Stimulated activated CD4-positive, alpha-beta T cell treated with anti-CD3 and anti-CD28 coated beads, Interleukin-4, amount 100 ng/mL, for 48 hours (primary cell): ENCODE measurements around the gene TTYH2.
A peak's percentile ranks its signal among the peaks of the same experiment; 100 is the strongest.

ENCODE experiments used
- DNase-seq, 2 donors: peaks; one replicate each; pipeline ENCODE4 v3.0.0-alpha.2; 2020; ENCODE audit warnings: low read depth in 2 of 2

Gene TTYH2

DNA sequence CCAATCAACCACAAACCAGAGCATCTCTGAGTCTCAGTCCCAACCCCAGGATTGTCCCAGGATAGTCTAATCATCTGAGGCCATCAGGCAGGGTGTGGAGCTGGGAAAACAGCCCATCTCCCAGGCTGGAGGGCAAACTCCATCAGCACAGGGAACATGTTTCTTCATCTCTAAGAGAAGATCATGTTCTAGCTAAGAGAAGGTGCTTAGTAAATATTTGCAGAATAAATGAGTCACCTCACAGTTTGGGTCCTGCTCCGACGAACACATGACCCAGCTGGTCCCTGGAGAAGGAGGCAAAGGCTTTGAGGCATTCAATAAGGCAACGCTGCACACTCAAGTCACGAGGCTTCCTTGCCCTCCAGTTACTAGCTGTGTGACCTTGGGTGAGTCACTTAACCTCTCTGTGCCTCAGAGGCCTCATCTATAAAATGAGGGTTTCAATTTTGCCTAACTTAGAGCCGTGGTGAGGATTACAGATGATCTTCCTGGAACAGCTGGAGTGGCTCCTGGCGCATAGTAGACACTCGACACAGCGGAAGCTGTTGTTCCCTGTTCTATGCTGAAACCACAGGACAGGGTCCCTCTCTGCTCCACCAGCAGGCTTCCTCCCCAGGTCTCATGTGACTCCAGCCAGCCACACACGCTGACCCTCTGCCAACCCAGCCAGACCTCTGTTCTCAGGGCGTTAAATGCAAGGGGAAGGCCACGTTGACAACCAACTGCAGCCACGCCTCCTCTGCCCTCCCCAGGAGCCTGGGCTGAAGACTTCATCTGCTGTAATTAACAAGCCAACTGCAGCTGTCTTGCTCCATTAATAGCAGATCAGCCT is 20.2 kb upstream of the TTYH2 start:
- no peak for DNase-seq

DNA sequence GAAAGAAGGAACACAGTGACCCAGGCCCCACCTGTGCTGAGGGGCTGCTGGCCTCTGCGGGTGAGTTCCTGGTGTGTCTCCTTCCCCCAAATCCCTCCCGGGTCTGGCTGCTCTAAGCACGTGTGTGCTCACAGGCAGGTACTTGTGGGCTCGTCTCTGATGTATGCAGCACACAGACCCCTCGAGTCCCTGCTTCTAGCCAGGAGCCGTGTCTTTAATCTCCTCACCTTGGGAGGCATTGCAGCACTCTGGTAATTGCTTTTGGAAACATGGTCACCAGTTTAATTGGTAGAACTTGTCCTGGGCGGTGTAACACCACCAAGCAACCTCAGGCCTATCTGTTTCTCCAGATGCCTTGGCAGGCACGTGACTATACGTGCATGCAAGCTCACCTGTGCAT is 18.7 kb upstream of the TTYH2 start:
- no peak for DNase-seq

- DNase-seq: no peak
Observed at GRCh38 chr17:74196541-74197317, 16.6 kb upstream of the TTYH2 start.

DNA sequence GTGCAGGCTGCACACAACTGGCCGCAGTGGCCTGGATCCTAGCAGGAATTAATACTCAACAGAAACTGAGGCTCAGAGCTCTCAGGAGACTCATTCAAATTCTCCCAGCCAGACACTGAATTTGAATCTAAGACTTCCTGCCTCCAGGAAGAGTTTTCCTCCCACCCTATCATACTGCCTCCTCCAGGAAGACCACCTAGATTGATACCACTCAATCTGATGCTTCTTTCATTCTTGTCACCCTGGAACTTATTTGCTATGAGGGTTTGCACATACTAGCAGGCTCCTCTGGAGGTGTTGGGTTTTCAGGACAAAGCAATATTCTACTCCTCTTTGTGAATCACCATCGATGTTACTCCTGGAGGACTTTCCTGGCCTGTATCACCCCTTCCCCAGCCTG is 15.6 kb upstream of the TTYH2 start:
- DNase-seq: no peak

GRCh38 chr17:74198694-74199093 is 14.7 kb upstream of the TTYH2 start:
- no peak for DNase-seq

GRCh38 chr17:74199306-74200092 is 13.9 kb upstream of the TTYH2 start:
- DNase-seq: peak; percentile 49 to 63

DNA sequence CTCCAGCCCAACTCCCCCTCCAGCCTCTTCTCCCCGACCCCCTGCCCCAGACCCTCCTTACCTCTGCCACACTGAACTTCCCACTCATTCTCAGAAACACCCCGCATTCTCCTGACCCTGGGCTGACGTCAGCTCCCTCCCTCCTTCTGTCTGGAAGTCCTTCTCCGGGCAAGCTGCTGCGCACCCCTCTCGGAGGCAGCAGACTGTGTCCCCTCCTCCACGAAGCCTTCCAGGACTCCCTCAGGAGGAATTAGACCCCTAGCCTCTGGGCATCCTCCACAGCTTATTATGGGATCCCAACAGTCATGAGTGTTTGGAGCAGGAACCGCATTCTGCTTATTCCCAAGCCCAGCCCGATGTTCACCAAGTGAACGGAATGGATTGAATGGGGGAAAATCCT is 13.3 kb upstream of the TTYH2 start:
- no peak for DNase-seq

- no peak for DNase-seq
Observed at GRCh38 chr17:74201250-74201649, 12.1 kb upstream of the TTYH2 start.

DNA sequence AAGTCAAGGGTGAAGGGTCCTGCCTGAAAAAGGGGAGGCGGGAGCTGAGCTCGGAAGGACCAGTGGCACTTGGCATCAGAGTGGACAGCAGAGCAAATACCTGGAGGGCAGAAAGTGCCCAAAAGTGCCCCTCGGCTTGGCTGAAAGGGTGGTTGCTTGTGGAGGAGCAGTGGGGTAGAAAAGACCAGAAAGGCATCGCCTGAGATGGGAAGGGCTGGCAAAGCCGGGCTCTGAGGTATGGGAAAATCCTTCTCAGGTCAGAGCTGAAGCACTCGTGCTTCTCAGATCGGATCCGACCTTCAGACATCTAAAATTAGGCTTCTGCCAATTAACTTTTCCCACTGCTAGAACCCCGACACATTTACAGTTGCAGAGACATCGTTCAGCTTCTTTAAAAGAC is 11.4 kb upstream of the TTYH2 start:
- DNase-seq: no peak

DNA sequence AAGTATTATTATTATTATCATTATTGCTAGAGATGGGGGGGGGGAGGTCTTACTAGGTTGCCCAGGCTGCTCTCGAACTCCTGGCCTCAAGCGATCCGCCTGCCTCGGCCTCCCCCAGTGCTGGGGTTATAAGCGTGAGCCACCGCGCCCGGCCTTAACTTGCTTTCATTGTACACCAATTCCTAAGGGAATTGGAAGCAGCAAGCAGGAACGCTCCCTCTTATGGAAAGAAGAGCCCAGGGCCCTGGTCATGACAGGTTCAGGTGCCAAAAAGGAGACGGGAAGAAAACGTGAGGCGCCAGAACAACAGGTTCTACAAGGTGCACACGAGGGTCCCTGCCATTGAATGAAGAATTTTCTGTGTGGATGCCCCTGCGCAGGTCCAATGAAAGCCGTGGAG is 10.4 kb upstream of the TTYH2 start:
- DNase-seq: no peak

GRCh38 chr17:74203439-74204240 is 9.7 kb upstream of the TTYH2 start, which contains the start of gene RPL38:
Gene RPL38 (plus strand): TSS chr17:74203678. CDS start chr17:74203956, 278 bp downstream.
- DNase-seq: peak; percentile 94 to 98

DNA sequence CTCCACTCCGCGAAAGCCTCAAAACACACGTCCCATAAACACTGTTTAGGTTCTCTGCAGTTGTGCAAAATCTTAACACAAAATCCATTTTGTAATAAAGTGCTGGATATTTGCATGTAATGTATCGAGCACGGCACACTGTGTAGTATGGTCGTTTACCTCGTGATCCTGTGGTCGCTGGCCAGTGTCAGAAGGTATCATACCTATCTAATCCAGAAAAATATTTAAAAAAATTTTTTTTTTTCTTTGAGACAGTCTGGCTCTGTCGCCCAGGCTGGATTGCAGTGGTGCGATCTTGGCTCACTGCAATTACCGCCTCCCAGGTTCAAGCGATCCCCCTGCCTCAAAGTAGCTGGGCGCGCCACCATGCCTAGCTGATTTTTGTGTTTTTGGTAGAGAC is 8.9 kb upstream of the TTYH2 start:
- no peak for DNase-seq

DNA sequence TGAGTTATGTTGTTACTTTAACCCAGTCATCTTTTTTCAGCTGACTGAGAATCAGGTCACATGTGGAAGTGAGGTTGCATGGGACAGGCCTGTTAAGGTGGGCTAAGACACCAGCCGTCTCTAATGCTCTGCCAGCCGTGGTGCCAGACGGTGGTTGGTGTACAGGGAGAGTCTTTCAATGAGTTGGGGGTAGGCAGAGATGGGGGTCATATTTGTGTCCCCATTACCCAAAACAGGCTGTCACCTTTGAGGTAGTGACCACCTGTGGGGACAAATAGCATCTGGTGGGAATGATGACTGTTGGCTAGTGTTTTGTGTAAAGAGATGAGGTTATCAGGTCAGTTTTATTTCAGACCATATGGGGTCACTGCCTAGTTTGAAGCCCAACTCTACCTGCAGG is 8.1 kb upstream of the TTYH2 start:
- no peak for DNase-seq

DNA sequence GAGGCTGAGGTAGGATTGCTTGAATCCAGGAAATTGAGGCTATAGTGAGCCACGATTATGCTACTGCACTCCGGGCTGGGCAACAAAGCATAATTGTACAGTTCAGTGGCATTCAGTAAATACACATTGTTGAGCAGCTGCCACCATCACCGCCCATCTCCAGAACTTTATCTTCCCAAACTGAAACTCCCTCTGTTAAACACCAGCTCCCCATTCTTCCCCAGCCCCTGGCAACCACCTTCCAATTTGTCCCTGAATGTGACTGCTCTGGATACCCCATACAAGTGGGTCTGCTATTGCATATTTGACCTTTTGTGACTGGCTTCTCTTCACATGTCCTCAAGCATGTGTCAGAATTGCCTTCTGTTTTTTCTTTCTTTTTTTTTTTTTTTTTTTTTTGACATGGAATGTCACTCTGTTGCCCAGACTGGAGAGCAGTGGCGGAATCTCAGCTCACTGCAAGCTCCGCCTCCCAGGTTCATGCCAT is 7.0 kb upstream of the TTYH2 start:
- DNase-seq: no peak

DNA sequence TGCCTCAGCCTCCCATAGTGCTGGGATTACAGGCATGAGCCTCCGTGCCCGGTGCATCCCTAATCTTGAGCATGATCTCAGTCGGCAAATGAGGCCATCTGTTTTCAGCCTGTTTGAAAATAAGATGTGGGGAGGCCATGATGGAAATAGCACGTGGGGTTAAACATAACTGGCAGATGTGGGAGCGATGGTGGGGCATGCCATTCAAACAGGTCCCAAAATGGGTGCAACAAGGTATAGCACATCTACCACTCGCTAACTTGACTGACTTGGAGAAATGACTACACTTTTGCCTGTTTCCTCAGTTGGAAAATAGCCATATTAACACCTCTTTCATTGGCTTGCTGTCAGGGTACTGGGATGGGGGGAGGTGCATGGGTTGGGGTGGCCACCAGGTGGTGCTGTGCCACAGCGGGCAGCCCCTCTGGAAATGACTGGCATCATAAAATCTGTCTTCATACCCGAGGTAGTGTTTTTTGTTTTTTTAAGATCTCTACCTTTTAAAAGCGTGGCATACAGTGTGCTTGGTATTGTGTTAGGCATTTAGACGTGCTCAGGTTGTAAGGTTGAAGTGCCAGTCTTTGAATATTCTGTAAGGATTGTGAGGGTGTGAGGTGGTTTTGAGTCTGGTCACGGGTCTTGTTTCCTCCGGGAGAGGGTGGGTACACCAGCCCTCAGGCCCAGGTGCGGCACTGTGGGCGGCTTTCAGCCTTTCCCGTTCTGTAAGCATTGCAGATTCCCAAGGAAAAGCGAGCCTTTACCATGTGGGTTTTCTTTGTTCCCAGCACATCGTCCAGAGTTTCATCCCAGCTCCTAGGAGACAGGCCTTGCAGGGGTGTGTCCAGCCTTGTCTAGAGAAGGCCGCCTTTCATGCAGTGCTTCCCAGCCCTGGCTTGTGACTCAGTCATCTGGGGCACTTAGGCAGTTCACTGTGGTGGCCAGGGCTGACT is 2.9 kb upstream of the TTYH2 start:
- peak; percentile 74 for DNase-seq

- no peak for DNase-seq
Observed at GRCh38 chr17:74211141-74211911, 2.0 kb upstream of the TTYH2 start.

- DNase-seq: no peak
Observed at GRCh38 chr17:74211912-74212208, 1.5 kb upstream of the TTYH2 start.

GRCh38 chr17:74212209-74212912 is 1.0 kb upstream of the TTYH2 start:
- no peak for DNase-seq

DNA sequence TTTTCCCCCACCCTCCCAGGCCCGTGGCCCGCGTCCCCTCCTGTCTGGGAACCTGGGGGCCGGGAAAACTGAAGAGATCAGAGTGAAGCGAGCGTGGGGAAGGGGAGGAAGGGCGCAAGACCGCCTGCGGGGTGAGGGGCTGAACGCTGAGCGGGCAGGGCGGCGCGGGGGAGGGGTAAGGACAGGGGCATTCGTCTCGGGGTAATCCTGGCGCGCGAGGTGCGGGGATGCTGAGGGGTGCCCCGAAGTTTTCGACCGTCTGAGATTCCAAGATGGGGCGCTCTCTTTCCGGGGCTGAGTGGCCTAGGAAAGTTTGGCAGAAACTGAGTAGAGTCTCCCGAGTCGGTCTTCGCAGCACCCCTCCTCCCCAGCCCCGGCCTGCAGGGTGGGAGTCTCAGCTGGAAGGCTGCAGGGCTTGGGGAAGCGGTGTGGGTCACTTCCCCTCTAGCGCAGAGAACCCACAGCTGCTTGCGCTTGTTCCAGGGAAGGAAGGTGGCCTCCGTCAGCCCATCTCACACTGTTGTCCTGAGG is 555 bp downstream of the TTYH2 start:
- no peak for DNase-seq
